Left ventricle myocardium inferior (tissue), 1 donor: ENCODE data around the gene TIAL1. TPM values are rescaled to one million over a fixed set of nuclear protein-coding genes. Genes with fewer than 3 reads are reported as not detected.
"Not testable (repeated sequence)": the region's sequence is repeated elsewhere in the genome, so short reads cannot be mapped to it uniquely, and the experiment has no call there.

Experiments used
- DNase-seq: peaks from one replicate; pipeline ENCODE4 v3.0.0-alpha.2; 2020
- H3K27ac ChIP-seq: fragments of 200-600 bp; replicated peaks from 2 replicates; pipeline ENCODE4 v1.8.0; 2021
- H3K27me3 ChIP-seq: fragments of 200-600 bp; 2 replicates; pipeline ENCODE4 v1.8.0; 2021; ENCODE audit warnings: low read depth
- H3K36me3 ChIP-seq: fragments of 200-600 bp; 2 replicates; pipeline ENCODE4 v1.8.0; 2021
- H3K4me1 ChIP-seq: fragments of 200-600 bp; 2 replicates; pipeline ENCODE4 v1.8.0; 2021
- H3K4me3 ChIP-seq: fragments of 200-600 bp; 2 replicates; pipeline ENCODE4 v1.8.0; 2021; ENCODE audit warnings: mild to moderate bottlenecking, moderate library complexity
- H3K9me3 ChIP-seq: fragments of 200-600 bp; replicated peaks from 2 replicates; pipeline ENCODE4 v1.8.0; 2021
- intact Hi-C: fragments of 100-400 bp; cut with micrococcal nuclease; formaldehyde crosslinking; loops from one replicate; pipeline ENCODE4 v1.11.0; 2022
- total RNA-seq: library from RNA; stranded (reverse); fragmentation: NEBNext Ultra II Directional; extraction: Animal tissue kit (Norgen Biotek cat#: 25700); gene quantifications from one replicate; pipeline ENCODE4 v1.2.1, GENCODE V29; 2021
- TF ChIP-seq, protein P1 (sequence below): fragments of 200-600 bp; IDR thresholded peaks from 2 replicates; pipeline ENCODE4 v1.8.0; 2021; ENCODE audit warnings: antibody characterized with exemption, mild to moderate bottlenecking, borderline replicate concordance
- donor health status: DM: no; HTN: yes; CAD: no; lungs with severe emphysema.

TIAL1 gene
- total RNA-seq, 1 donor from 2014 or later, result 73.9 TPM

- TF ChIP-seq, protein P1, sequence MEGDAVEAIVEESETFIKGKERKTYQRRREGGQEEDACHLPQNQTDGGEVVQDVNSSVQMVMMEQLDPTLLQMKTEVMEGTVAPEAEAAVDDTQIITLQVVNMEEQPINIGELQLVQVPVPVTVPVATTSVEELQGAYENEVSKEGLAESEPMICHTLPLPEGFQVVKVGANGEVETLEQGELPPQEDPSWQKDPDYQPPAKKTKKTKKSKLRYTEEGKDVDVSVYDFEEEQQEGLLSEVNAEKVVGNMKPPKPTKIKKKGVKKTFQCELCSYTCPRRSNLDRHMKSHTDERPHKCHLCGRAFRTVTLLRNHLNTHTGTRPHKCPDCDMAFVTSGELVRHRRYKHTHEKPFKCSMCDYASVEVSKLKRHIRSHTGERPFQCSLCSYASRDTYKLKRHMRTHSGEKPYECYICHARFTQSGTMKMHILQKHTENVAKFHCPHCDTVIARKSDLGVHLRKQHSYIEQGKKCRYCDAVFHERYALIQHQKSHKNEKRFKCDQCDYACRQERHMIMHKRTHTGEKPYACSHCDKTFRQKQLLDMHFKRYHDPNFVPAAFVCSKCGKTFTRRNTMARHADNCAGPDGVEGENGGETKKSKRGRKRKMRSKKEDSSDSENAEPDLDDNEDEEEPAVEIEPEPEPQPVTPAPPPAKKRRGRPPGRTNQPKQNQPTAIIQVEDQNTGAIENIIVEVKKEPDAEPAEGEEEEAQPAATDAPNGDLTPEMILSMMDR, result no peak
- H3K27me3 ChIP-seq, result peaks cover 8% of the 10 kb centered on the region
- intact Hi-C loops, result no loop called here
- no peaks in the 10 kb centered on the region for H3K9me3 ChIP-seq
- no peaks in the 10 kb centered on the region for H3K4me1 ChIP-seq
- H3K4me3 ChIP-seq, result no peak overlapping the region
- no peak for DNase-seq
- H3K36me3 ChIP-seq, result no peaks in the 10 kb centered on the region
- H3K27ac ChIP-seq, result no peak overlapping the region
Measured at GRCh38 chr10:119531067-119531466, 65.7 kb downstream of the TIAL1 start.

DNA sequence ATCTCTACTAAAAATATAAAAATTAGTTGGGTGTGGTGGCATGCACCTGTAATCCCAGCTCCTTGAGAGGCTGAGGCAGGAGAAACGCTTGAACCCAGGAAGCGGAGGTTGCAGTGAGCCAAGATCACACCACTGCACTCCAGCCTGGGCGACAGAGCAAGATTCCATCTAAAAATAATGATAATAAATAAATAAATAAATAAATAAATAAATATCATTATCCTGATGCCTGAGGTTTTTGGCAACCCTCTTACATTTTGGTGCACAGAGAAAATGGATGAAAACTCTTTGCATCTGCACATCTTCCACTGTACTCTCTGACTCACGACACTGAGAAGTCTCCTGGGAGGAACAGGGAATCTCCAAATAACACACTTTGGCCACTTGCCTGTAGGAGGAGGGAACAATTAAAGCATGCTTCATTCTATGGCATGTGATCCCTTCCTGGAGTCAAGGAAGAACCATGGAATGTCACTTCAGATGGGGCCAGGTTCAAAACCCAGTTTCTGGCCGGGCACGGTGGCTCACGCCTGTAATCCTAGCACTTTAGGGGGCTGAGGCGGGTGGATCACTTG lies 68.0 kb downstream of the TIAL1 start:
- intact Hi-C loops, H3K27ac ChIP-seq, H3K36me3 ChIP-seq, DNase-seq, H3K27me3 ChIP-seq, H3K4me1 ChIP-seq, H3K4me3 ChIP-seq, H3K9me3 ChIP-seq: not testable (repeated sequence)

DNA sequence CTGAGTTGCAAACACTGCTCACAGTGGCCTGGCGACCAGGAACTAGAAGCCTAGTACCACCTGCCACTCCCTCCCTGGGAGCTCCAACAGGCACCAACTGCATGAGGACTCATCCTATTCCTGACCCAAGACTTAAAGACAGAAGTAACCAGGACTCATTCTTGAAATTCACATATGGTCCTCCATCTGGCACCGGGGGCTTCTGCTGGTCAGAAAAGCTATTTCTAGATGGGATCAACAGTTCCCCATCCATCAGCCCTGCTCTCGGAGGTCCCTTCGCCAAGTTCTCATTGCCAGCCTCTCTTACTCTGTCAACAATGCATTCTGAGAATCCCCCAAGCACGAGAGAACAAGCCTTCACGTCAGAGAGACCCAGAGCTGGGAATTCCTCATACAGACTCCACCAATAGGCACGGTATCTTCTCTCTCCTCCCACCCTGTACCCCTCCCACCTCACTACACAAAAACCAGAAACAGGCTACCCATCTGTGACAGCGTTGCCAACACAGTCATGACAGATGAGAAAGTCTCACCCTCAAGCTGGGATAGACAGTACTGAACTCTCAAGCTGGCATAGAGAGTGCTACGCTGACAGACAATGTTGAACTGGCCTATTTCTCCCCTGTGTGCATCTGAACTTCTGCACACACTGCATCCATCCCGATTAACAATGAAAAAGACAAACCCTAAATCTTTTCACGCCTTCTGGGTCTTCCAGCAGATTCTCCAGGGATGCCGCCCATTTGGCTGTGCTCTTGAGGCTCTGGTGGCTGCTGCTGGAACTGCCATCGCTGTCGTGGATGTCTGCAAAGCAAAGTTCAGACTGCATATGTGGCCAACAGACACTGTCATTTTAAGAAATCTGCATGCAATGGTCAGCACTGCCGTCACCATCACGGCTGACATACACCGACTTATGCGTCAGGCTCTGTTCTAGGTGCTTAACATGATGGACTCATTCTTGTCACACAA lies 69.9 kb downstream of the TIAL1 start:
- Histone ChIP-seq H3K27ac (no peak overlapping the region), H3K4me1 (no peaks in the 10 kb centered on the region), H3K27me3 (peaks cover 19% of the 10 kb centered on the region), H3K36me3 (no peaks in the 10 kb centered on the region), H3K9me3 (no peaks in the 10 kb centered on the region), H3K4me3 (no peak overlapping the region)
- intact Hi-C loops, result no loop called here
- no peak for DNase-seq
- TF ChIP-seq, protein P1, result peak; percentile 23

DNA sequence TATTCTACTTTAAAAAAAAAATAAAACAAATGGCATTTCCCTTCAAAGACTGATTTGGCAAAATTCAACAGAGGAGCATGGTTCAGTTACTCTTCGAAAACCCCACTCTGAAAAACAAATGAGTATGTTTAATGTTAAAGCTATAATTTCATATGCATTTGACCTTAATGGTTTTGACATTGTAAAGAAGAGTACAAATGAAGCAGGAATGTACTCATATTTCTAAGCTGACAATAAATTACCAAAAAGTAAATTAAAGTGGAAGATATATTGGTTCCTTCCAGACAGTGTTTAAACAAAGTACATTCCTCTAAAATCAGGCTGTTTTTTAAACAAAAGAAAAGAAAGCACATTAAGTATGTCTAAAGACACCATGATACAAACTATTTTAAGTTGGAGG lies 70.6 kb downstream of the TIAL1 start:
- no peaks in the 10 kb centered on the region for H3K4me1 ChIP-seq
- H3K4me3 ChIP-seq, result no peak overlapping the region
- no peak for DNase-seq

DNA sequence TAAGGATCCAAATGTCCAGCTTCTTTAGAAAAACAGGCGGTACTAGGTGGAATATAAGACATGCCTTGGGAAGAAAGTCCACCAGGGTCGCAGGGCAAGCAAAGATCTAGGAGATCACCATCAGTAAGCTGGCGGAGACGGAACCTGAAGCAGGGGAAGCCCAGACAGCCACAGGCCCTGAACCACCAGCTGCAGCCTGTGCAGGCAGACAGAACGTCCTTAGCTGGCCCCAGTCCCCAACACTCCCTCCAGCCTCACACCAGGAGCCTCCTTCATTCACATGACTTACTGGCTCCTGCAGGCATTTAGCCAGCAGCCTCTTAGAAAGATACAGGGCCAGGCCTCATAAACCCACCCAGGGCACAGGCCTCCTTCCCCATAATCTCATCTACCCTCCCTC lies 71.6 kb downstream of the TIAL1 start:
- Histone ChIP-seq H3K36me3 (no peaks in the 10 kb centered on the region), H3K4me3 (no peak overlapping the region), H3K27me3 (peaks cover 12% of the 10 kb centered on the region), H3K27ac (no peak overlapping the region), H3K9me3 (no peaks in the 10 kb centered on the region), H3K4me1 (no peaks in the 10 kb centered on the region)
- intact Hi-C loops, result no loop called here
- DNase-seq, result no peak
- TF ChIP-seq, protein P1, result no peak

More for the DNA sequence above, 70.6 kb downstream of the TIAL1 start:
- H3K36me3 ChIP-seq, result no peaks in the 10 kb centered on the region
- H3K9me3 ChIP-seq, result no peaks in the 10 kb centered on the region
- TF ChIP-seq, protein P1, result no peak
- intact Hi-C loops, result no loop called here
- H3K27ac ChIP-seq, result no peak overlapping the region
- peaks cover 20% of the 10 kb centered on the region for H3K27me3 ChIP-seq

GRCh38 chr10:119524720-119525070 lies 72.1 kb downstream of the TIAL1 start:
- Histone ChIP-seq H3K27ac (no peak overlapping the region), H3K4me1 (no peaks in the 10 kb centered on the region), H3K9me3 (no peaks in the 10 kb centered on the region), H3K36me3 (no peaks in the 10 kb centered on the region), H3K27me3 (peaks cover 12% of the 10 kb centered on the region), H3K4me3 (no peak overlapping the region)
- no peak for DNase-seq
- intact Hi-C loops, result no loop called here
- TF ChIP-seq, protein P1, result no peak
